ENCODE measurements around the gene GOLT1B. TPM values are rescaled to one million over a fixed set of nuclear protein-coding genes. Genes with fewer than 3 reads are reported as not detected.

The GOLT1B gene
- total RNA-seq (2014; rRNA removed; shearing (Covaris generic)) (9.5 and 12.7 TPM in 2 replicates), total RNA-seq (2022) (25.3 and 30.7 TPM in 2 replicates), Bru-seq, nascent RNA (percentile 92 among the genes with signal in this experiment), BruChase-seq, experiment 1, labeled RNA remaining after a 6-hour chase (percentile 77 among the genes with signal in this experiment), BruChase-seq, experiment 2, labeled RNA remaining after a 2-hour chase (percentile 95 among the genes with signal in this experiment)
- long read RNA-seq, transcript GOLT1B-201 (5 exons, 3,227 nt), result major isoform, 91 of 133 reads
- long read RNA-seq, transcript GOLT1B-203 (6 exons, 1,210 nt), result minor isoform, 15 of 133 reads
- long read RNA-seq, transcript GOLT1B-209 (2 exons, 555 nt), result minor isoform, 8 of 133 reads
- long read RNA-seq, partial matches to known transcripts, result 3 of 133 reads
- long read RNA-seq, other reads (novel, unspliced or antisense), result 10 of 133 reads

- ChIA-PET CTCF (ENCODE audit: unreplicated experiment) (no interaction called here), POLR2A (interaction anchor here (0.6 to 1.6 kb wide), 10 partner anchors 10 to 156 kb away, joined by 3 to 10 read pairs (median 4); partner anchors contain the start of genes LDHB, PYROXD1 and SPX)
- Histone ChIP-seq H3K9me2 (ENCODE audit: insufficient read depth, low read length) (no peaks in the 10 kb centered on the region), H3K79me2 (ENCODE audit: insufficient read depth, low read depth, low read length) (peaks cover 77% of the 10 kb centered on the region), H3K4me2 (ENCODE audit: low read length) (peak within 1 kb of the TSS; percentile 86), H3K27ac (ENCODE audit: low read depth, low read length, poor library complexity, severe bottlenecking) (peak within 1 kb of the TSS; percentile 82), H3K4me1 (ENCODE audit: insufficient read depth, low read length, poor library complexity, severe bottlenecking) (peaks cover 31% of the 10 kb centered on the region), H3K36me3 (ENCODE audit: insufficient read depth, low read length) (peaks cover 28% of the 10 kb centered on the region), H2AFZ (ENCODE audit: low read length) (peak within 1 kb of the TSS; percentile 95), H3K4me3 (ENCODE audit: low read depth, low read length, poor library complexity, severe bottlenecking) (peak within 1 kb of the TSS; percentile 99), H4K20me1 (ENCODE audit: insufficient read depth, low read length) (peaks cover 20% of the 10 kb centered on the region; the same call in 1 of the 2 replicates), H3K9me3 (ENCODE audit: low read length) (no peaks in the 10 kb centered on the region)
- peak; percentile 97 for DNase-seq (ENCODE audit: low spot score)
- intact Hi-C loops (cut with micrococcal nuclease; ENCODE audit: unreplicated experiment), result loop anchor here (1.0 to 2.0 kb wide), 2 partner anchors 65 to 156 kb away; partner anchors contain the start of genes LDHB and PYROXD1
- no TSS peak for BruUV-seq (replicated peaks)
- TF ChIP-seq EZH2phosphoT487 (IDR thresholded peaks at IDR 0.05; ENCODE audit: borderline replicate concordance, low read depth, low read length) (no peak), CTCF (conservative IDR thresholded peaks at IDR 0.05; ENCODE audit: low read length) (no peak)
Measured at GRCh38 chr12:21501258-21502163, at the start of gene GOLT1B, which contains the start of gene RECQL. TSS of gene GOLT1B (plus strand) at chr12:21501789. CDS start at chr12:21501924, 135 bp downstream. TSS of gene RECQL (minus strand) at chr12:21501635. CDS start at chr12:21499570, 2,065 bp downstream.

- no peak for TF ChIP-seq EZH2phosphoT487 (IDR thresholded peaks at IDR 0.05; ENCODE audit: borderline replicate concordance, low read depth, low read length)
- TF ChIP-seq CTCF (conservative IDR thresholded peaks at IDR 0.05; ENCODE audit: low read length), result no peak
- intact Hi-C loops (cut with micrococcal nuclease; ENCODE audit: unreplicated experiment), result no loop called here
- Histone ChIP-seq H2AFZ (ENCODE audit: low read length) (no peak overlapping the region), H3K9me3 (ENCODE audit: low read length) (no peaks in the 10 kb centered on the region), H3K4me2 (ENCODE audit: low read length) (no peak overlapping the region), H3K79me2 (ENCODE audit: insufficient read depth, low read depth, low read length) (no peaks in the 10 kb centered on the region), H3K27ac (ENCODE audit: low read depth, low read length, poor library complexity, severe bottlenecking) (no peak overlapping the region), H4K20me1 (ENCODE audit: insufficient read depth, low read length) (no peaks in the 10 kb centered on the region), H3K9me2 (ENCODE audit: insufficient read depth, low read length) (no peaks in the 10 kb centered on the region), H3K4me3 (ENCODE audit: low read depth, low read length, poor library complexity, severe bottlenecking) (no peak overlapping the region), H3K36me3 (ENCODE audit: insufficient read depth, low read length) (peaks cover 55% of the 10 kb centered on the region), H3K4me1 (ENCODE audit: insufficient read depth, low read length, poor library complexity, severe bottlenecking) (no peaks in the 10 kb centered on the region)
- ChIA-PET POLR2A (interaction anchor here (1.0 kb wide), 1 partner anchor 14 kb away, joined by 3 read pairs; no protein-coding TSS in a partner anchor), CTCF (ENCODE audit: unreplicated experiment) (no interaction called here)
- BruUV-seq (replicated peaks), result no TSS peak
- DNase-seq (ENCODE audit: low spot score), result no peak
Measured at GRCh38 chr12:21453312-21453852, 48.2 kb upstream of the GOLT1B start.
